Measurements from ENCODE around the gene TTC7B. TPM values are rescaled to one million over a fixed set of nuclear protein-coding genes. Genes with fewer than 3 reads are reported as not detected.

Gene TTC7B
- total and polyA plus RNA-seq, 2 donors (not counting 3 experiments of a cell fraction or from before 2014, with no cell fraction given): 46.8 to 76.5 TPM

DNA sequence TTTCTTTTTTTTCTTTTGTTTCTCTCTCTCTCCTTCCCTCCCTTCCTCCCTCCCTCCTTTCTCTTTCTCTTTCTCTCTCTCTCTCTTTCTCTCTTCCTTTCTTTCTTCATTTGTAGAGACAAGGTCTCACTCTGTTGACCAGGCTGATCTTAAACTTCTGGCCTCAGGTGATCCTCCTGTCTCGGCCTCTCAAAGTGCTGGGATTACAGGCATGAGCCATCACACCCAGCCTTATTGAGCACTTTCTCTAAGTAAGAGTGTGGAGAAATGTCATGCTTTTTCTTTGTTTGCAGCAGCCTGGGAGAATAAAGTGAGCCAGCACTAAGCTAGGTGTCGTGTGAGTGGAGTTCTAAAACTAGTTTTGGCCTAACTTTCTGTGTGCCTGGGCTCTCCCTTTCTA, 74.0 kb downstream of the TTC7B start:
- CTCF ChIA-PET: interaction anchor here (0.6 to 3.5 kb wide), 3 partner anchors 15 to 329 kb away, joined by 3 to 18 read pairs (median 4); no protein-coding TSS in a partner anchor
- no peak for TF ChIP-seq JUN (IDR thresholded peaks at IDR 0.05; ENCODE audit: borderline replicate concordance, insufficient read depth, insufficient read length, low read depth)
- no peak for TF ChIP-seq GATA2 (IDR thresholded peaks at IDR 0.05; ENCODE audit: insufficient read depth, insufficient read length, low read depth, low read length)
- no peak for TF ChIP-seq EZH2 (IDR thresholded peaks at IDR 0.05; ENCODE audit: borderline replicate concordance, low read depth, low read length, severe bottlenecking)
- no peak for TF ChIP-seq POLR2A (IDR thresholded peaks at IDR 0.05; ENCODE audit: low read depth, low read length)
- no peak for TF ChIP-seq POLR2AphosphoS5 (IDR thresholded peaks at IDR 0.05; ENCODE audit: insufficient read depth, low read depth, low read length)
- no peak for TF ChIP-seq FOS (IDR thresholded peaks at IDR 0.05; ENCODE audit: borderline replicate concordance, insufficient read depth, low read length)
- POLR2A ChIA-PET: no interaction called here

GRCh38 chr14:90741682-90741946, 74.6 kb downstream of the TTC7B start:
- Histone ChIP-seq H3K4me1 (ENCODE audit: control insufficient read depth, extremely low read depth, insufficient read depth, low read length) (peaks cover 8% of the 10 kb centered on the region), H3K4me3 (replicated peaks in 1 of 3; ENCODE audit: insufficient read depth in 1 of 3, low read depth in 1 of 3, low read length in 3 of 3) (no peak overlapping the region), H4K20me1 (replicated peaks; ENCODE audit: control insufficient read depth, extremely low read depth, insufficient read depth, low read length) (no peaks in the 10 kb centered on the region), H3K36me3 (ENCODE audit: control insufficient read depth in 2 of 2, extremely low read depth in 1 of 2, insufficient read depth in 2 of 2, low read length in 2 of 2) (peaks cover 0 to 2% of the 10 kb centered on the region in 2 experiments), H3K9me1 (replicated peaks; ENCODE audit: control insufficient read depth, extremely low read depth, insufficient read depth, low read length) (no peaks in the 10 kb centered on the region), H3K4me2 (ENCODE audit: insufficient read depth, low read length) (no peak overlapping the region), H3K79me2 (ENCODE audit: control insufficient read depth, insufficient read depth, low read length) (no peaks in the 10 kb centered on the region), H3K9me3 (replicated peaks; ENCODE audit: control insufficient read depth, insufficient read depth, low read length) (no peaks in the 10 kb centered on the region), H3K27ac (ENCODE audit: insufficient read depth, low read depth, low read length) (no peak overlapping the region), H3K27me3 (ENCODE audit: control insufficient read depth in 2 of 2, insufficient read depth in 2 of 2, low read length in 2 of 2) (no peaks in the 10 kb centered on the region), H2AFZ (ENCODE audit: low read depth, low read length) (no peak overlapping the region), H3K9ac (replicated peaks; ENCODE audit: extremely low read depth, insufficient read depth, low read length) (no peak overlapping the region)
- DNase-seq (ENCODE audit: low read depth, low spot score): no peak
- no TSS peak for BruUV-seq (replicated peaks)
- intact Hi-C loops (cut with micrococcal nuclease): no loop called here
- POLR2A ChIA-PET: no interaction called here
- FAIRE-seq: no peak
- TF ChIP-seq POLR2AphosphoS5 (IDR thresholded peaks at IDR 0.05; ENCODE audit: insufficient read depth, low read depth, low read length) (no peak), FOS (IDR thresholded peaks at IDR 0.05; ENCODE audit: borderline replicate concordance, insufficient read depth, low read length) (no peak), JUN (IDR thresholded peaks at IDR 0.05; ENCODE audit: borderline replicate concordance, insufficient read depth, insufficient read length, low read depth) (no peak), POLR2A (IDR thresholded peaks at IDR 0.05; ENCODE audit: low read depth, low read length) (no peak), EZH2 (IDR thresholded peaks at IDR 0.05; ENCODE audit: borderline replicate concordance, low read depth, low read length, severe bottlenecking) (no peak), MYC (IDR thresholded peaks at IDR 0.05; ENCODE audit: low read depth, low read length) (no peak), GATA2 (IDR thresholded peaks at IDR 0.05; ENCODE audit: insufficient read depth, insufficient read length, low read depth, low read length) (no peak), CTCF (IDR thresholded peaks at IDR 0.05; ENCODE audit: extremely low read depth in 1 of 2, insufficient read depth in 1 of 2, low read depth in 1 of 2, low read length in 2 of 2) (no peak)
- TF ChIP-seq, protein P1, sequence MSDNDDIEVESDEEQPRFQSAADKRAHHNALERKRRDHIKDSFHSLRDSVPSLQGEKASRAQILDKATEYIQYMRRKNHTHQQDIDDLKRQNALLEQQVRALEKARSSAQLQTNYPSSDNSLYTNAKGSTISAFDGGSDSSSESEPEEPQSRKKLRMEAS (IDR thresholded peaks at IDR 0.05; ENCODE audit: insufficient read depth, insufficient read length): no peak
- dilution Hi-C loops (cut with MboI; ENCODE audit: extremely low pct_ligation_motif_present, low sequenced_read_pairs): no loop called here
- CTCF ChIA-PET: interaction anchor here (1.5 to 3.5 kb wide), 2 partner anchors 16 to 18 kb away, joined by 3 to 18 read pairs; no protein-coding TSS in a partner anchor

More for the DNA sequence above, 74.0 kb downstream of the TTC7B start:
- FAIRE-seq (no peak), DNase-seq (ENCODE audit: low read depth, low spot score) (no peak)
- H3K27me3 ChIP-seq (ENCODE audit: control insufficient read depth in 2 of 2, insufficient read depth in 2 of 2, low read length in 2 of 2): no peaks in the 10 kb centered on the region
- H4K20me1 ChIP-seq (replicated peaks; ENCODE audit: control insufficient read depth, extremely low read depth, insufficient read depth, low read length): no peaks in the 10 kb centered on the region
- no peak overlapping the region for H2AFZ ChIP-seq (ENCODE audit: low read depth, low read length)
- H3K9me1 ChIP-seq (replicated peaks; ENCODE audit: control insufficient read depth, extremely low read depth, insufficient read depth, low read length): peaks cover 2% of the 10 kb centered on the region
- H3K9ac ChIP-seq (replicated peaks; ENCODE audit: extremely low read depth, insufficient read depth, low read length): no peak overlapping the region
- H3K79me2 ChIP-seq (ENCODE audit: control insufficient read depth, insufficient read depth, low read length): no peaks in the 10 kb centered on the region
- H3K27ac ChIP-seq (ENCODE audit: insufficient read depth, low read depth, low read length): no peak overlapping the region
- no peaks in the 10 kb centered on the region for H3K9me3 ChIP-seq (replicated peaks; ENCODE audit: control insufficient read depth, insufficient read depth, low read length)
- peaks cover 8% of the 10 kb centered on the region for H3K4me1 ChIP-seq (ENCODE audit: control insufficient read depth, extremely low read depth, insufficient read depth, low read length)
- H3K4me3 ChIP-seq (replicated peaks in 1 of 3; ENCODE audit: insufficient read depth in 1 of 3, low read depth in 1 of 3, low read length in 3 of 3): no peak overlapping the region
- intact Hi-C loops (cut with micrococcal nuclease) (no loop called here), dilution Hi-C loops (cut with MboI; ENCODE audit: extremely low pct_ligation_motif_present, low sequenced_read_pairs) (no loop called here)
- no TSS peak for BruUV-seq (replicated peaks)
- H3K4me2 ChIP-seq (ENCODE audit: insufficient read depth, low read length): no peak overlapping the region
- H3K36me3 ChIP-seq (ENCODE audit: control insufficient read depth in 2 of 2, extremely low read depth in 1 of 2, insufficient read depth in 2 of 2, low read length in 2 of 2): peaks cover 0 to 2% of the 10 kb centered on the region in 2 experiments

All from endothelial cell of umbilical vein (primary cell).